GM12873 (cell line): Measurements from ENCODE around the gene TADA3.

Source experiments
- TF ChIP-seq, protein P1 (sequence below): IDR thresholded peaks from 2 replicates; pipeline ENCODE4 v1.5.1; 2012; ENCODE audit warnings: low read depth, mild to moderate bottlenecking, moderate library complexity, low read length, control low read depth; ENCODE audit not compliant: insufficient read depth; ENCODE audit errors: missing control alignments

The TADA3 gene

DNA sequence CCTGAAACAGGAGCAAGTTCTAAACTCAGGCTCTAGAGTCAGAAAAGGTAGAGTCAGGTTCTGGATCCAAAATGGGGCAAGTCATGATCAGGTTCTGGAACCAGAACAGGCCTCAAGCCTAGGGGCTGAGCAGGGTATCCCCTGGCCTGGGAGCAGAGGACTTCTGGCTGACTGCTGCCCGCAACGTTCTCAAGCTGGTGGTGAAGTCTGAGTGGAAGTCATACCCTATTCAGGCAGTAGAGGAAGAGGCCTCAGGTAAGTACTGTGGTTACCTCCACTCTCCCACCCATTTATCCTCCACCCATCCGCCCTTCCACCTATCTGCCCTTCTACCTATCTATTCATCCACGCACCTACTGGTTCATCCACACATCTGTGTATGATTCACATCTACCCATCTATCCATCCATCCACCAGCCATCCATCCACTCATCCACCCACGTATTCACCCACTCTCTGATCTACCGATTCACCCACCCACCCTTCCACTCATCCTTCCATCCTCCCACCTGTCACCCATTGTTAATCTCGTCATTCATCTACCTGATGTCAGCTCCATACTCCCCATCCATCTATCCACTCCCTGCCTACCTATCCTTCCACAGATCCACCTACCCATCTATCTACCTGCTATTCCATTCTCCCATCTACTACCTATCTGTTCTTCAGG is 26.5 kb upstream of the TADA3 start:
- TF ChIP-seq, protein P1, sequence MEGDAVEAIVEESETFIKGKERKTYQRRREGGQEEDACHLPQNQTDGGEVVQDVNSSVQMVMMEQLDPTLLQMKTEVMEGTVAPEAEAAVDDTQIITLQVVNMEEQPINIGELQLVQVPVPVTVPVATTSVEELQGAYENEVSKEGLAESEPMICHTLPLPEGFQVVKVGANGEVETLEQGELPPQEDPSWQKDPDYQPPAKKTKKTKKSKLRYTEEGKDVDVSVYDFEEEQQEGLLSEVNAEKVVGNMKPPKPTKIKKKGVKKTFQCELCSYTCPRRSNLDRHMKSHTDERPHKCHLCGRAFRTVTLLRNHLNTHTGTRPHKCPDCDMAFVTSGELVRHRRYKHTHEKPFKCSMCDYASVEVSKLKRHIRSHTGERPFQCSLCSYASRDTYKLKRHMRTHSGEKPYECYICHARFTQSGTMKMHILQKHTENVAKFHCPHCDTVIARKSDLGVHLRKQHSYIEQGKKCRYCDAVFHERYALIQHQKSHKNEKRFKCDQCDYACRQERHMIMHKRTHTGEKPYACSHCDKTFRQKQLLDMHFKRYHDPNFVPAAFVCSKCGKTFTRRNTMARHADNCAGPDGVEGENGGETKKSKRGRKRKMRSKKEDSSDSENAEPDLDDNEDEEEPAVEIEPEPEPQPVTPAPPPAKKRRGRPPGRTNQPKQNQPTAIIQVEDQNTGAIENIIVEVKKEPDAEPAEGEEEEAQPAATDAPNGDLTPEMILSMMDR: no peak

DNA sequence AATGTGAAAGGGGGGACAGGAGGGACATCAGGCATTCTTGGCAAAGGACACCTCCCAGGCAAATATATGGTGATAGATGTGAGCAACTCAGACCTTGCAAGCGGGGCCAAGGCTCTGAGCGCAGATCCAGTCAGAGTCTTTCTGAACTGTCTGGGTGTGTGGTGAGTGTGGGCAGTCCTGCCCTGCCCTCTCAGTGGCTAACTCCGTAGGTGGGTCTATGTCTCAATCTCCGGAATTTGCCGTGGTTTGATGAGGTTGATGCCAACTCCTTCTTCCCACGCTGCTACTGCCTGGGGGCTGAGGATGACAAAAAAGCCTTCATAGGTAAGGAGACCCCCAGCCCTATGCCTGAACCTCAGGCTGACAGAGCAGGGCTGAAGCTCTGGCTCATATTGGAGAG is 25.2 kb upstream of the TADA3 start:
- TF ChIP-seq, protein P1: no peak

GRCh38 chr3:9815986-9816385 is 23.7 kb upstream of the TADA3 start:
- TF ChIP-seq, protein P1: no peak

GRCh38 chr3:9812870-9813483 is 20.7 kb upstream of the TADA3 start:
- TF ChIP-seq, protein P1: no peak

DNA sequence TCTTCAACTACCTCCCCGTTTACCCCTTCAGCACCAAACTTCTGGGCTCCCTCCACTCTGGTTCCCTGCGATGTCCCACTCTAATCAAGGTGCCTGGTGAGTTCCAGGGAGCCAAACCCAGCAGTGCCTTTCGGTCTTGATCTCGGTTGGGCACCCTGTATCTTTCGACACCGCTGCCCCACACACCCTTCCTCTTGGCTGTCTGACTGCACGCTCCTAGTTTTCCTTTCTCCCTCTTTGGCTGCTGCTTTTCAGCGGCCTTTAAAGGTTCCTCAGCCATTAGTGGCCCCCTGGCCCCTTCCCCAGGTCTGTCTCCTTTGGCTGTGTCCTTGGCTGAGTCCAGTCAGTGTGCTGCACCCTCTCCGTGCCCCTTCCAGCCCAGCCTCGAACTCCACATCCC is 18.6 kb upstream of the TADA3 start:
- TF ChIP-seq, protein P1: no peak

- TF ChIP-seq, protein P1: no peak
These were observed 18.1 kb upstream of the TADA3 start for GRCh38 chr3:9810433-9810770.

- TF ChIP-seq, protein P1: no peak
These were observed 17.6 kb upstream of the TADA3 start, which contains the start of gene TTLL3 for GRCh38 chr3:9809615-9810432. TTLL3 (plus strand) TSS chr3:9810262; CDS start chr3:9810662, 400 bp downstream.
